Measurements from ENCODE around the gene RRP1. TPM values are rescaled to one million over a fixed set of nuclear protein-coding genes. Genes with fewer than 3 reads are reported as not detected.

Gene RRP1
- total RNA-seq, 2 donors from 2014 or later: 21.3 to 34.3 TPM

- no peaks in the 10 kb centered on the region for H3K9me3 ChIP-seq
- ATAC-seq (ENCODE audit: insufficient number of reproducible peaks, low FRiP score, low read depth) (no peak), DNase-seq (ENCODE audit: low spot score) (no peak)
- H3K36me3 ChIP-seq: peaks cover 11% of the 10 kb centered on the region
- no peaks in the 10 kb centered on the region for H3K27me3 ChIP-seq (replicated peaks; ENCODE audit: insufficient read depth)
- no peak overlapping the region for H3K4me3 ChIP-seq
- H3K27ac ChIP-seq: no peak overlapping the region
- TF ChIP-seq, protein P1, sequence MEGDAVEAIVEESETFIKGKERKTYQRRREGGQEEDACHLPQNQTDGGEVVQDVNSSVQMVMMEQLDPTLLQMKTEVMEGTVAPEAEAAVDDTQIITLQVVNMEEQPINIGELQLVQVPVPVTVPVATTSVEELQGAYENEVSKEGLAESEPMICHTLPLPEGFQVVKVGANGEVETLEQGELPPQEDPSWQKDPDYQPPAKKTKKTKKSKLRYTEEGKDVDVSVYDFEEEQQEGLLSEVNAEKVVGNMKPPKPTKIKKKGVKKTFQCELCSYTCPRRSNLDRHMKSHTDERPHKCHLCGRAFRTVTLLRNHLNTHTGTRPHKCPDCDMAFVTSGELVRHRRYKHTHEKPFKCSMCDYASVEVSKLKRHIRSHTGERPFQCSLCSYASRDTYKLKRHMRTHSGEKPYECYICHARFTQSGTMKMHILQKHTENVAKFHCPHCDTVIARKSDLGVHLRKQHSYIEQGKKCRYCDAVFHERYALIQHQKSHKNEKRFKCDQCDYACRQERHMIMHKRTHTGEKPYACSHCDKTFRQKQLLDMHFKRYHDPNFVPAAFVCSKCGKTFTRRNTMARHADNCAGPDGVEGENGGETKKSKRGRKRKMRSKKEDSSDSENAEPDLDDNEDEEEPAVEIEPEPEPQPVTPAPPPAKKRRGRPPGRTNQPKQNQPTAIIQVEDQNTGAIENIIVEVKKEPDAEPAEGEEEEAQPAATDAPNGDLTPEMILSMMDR (IDR thresholded peaks at IDR 0.05): no peak
- peaks cover 3 to 21% of the 10 kb centered on the region in 2 donors for H3K4me1 ChIP-seq (ENCODE audit: control insufficient read depth in 1 of 2, low read depth in 2 of 2)
Observed at GRCh38 chr21:43768868-43769167, 20.6 kb upstream of the RRP1 start.

DNA sequence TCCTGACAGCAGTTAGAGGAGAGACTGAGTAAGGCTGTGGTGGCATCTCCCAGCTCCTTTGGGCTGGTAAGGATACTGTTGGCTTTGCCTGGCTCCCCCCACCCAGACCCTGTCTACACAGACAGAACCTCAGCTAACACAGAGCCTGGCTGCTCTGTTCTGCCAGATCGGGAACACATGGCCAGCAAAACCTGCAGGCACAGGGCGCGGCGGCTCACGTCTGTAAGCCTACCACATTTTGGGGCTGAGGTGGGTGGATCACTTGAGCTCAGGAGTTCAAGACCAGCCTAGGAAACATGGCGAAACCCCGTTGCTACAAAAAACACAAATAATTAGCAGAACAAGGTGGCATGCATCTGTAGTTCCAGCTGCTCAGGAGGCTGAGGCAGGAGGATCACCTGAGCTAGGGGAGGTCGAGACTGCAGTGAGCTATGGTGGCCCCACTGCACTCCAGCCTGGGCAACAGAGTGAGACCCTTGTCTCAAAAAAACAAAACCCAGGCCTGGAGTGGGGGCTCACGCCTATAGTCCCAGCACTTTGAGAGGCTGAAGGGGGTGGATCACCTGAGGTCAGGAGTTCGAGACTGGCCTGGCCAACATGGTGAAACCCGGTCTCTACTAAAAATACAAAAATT, 19.9 kb upstream of the RRP1 start:
- no peak overlapping the region for H3K27ac ChIP-seq
- no peak for ATAC-seq (ENCODE audit: insufficient number of reproducible peaks, low FRiP score, low read depth)
- no peak for DNase-seq (ENCODE audit: low spot score)
- no peaks in the 10 kb centered on the region for H3K27me3 ChIP-seq (replicated peaks; ENCODE audit: insufficient read depth)
- no peak overlapping the region for H3K4me3 ChIP-seq
- H3K4me1 ChIP-seq (ENCODE audit: control insufficient read depth in 1 of 2, low read depth in 2 of 2): peaks cover 3 to 25% of the 10 kb centered on the region in 2 donors
- TF ChIP-seq, protein P1 (IDR thresholded peaks at IDR 0.05): no peak
- H3K36me3 ChIP-seq: peaks cover 13% of the 10 kb centered on the region
- H3K9me3 ChIP-seq: no peaks in the 10 kb centered on the region

GRCh38 chr21:43770066-43770655, 19.2 kb upstream of the RRP1 start:
- H3K4me3 ChIP-seq: no peak overlapping the region
- H3K4me1 ChIP-seq (ENCODE audit: control insufficient read depth in 1 of 2, low read depth in 2 of 2): peaks cover 9 to 25% of the 10 kb centered on the region in 2 donors

GRCh38 chr21:43771199-43771675, 18.1 kb upstream of the RRP1 start:
- TF ChIP-seq, protein P1 (IDR thresholded peaks at IDR 0.05): no peak
- no peak overlapping the region for H3K4me3 ChIP-seq
- H3K4me1 ChIP-seq (ENCODE audit: control insufficient read depth in 1 of 2, low read depth in 2 of 2): peaks cover 12 to 28% of the 10 kb centered on the region in 2 donors
- no peaks in the 10 kb centered on the region for H3K27me3 ChIP-seq (replicated peaks; ENCODE audit: insufficient read depth)
- no peak for DNase-seq (ENCODE audit: low spot score)
- H3K9me3 ChIP-seq: no peaks in the 10 kb centered on the region
- H3K27ac ChIP-seq: no peak overlapping the region
- ATAC-seq (ENCODE audit: insufficient number of reproducible peaks, low FRiP score, low read depth): no peak
- peaks cover 13% of the 10 kb centered on the region for H3K36me3 ChIP-seq

More at GRCh38 chr21:43770066-43770655, 19.2 kb upstream of the RRP1 start:
- TF ChIP-seq, protein P1 (IDR thresholded peaks at IDR 0.05): no peak
- no peak for ATAC-seq (ENCODE audit: insufficient number of reproducible peaks, low FRiP score, low read depth)
- H3K36me3 ChIP-seq: peaks cover 13% of the 10 kb centered on the region
- H3K27ac ChIP-seq: no peak overlapping the region
- no peaks in the 10 kb centered on the region for H3K9me3 ChIP-seq
- no peak for DNase-seq (ENCODE audit: low spot score)
- no peaks in the 10 kb centered on the region for H3K27me3 ChIP-seq (replicated peaks; ENCODE audit: insufficient read depth)

- TF ChIP-seq, protein P1 (IDR thresholded peaks at IDR 0.05): no peak
Observed at GRCh38 chr21:43771698-43772424, 17.5 kb upstream of the RRP1 start.

More at GRCh38 chr21:43771698-43772424, 17.5 kb upstream of the RRP1 start:
- Histone ChIP-seq H3K9me3 (no peaks in the 10 kb centered on the region), H3K4me1 (ENCODE audit: control insufficient read depth in 1 of 2, low read depth in 2 of 2) (peaks cover 12 to 28% of the 10 kb centered on the region in 2 donors), H3K4me3 (no peak overlapping the region), H3K36me3 (peaks cover 13% of the 10 kb centered on the region), H3K27me3 (replicated peaks; ENCODE audit: insufficient read depth) (no peaks in the 10 kb centered on the region), H3K27ac (no peak overlapping the region)
- DNase-seq (ENCODE audit: low spot score) (no peak), ATAC-seq (ENCODE audit: insufficient number of reproducible peaks, low FRiP score, low read depth) (no peak)
